ENCODE data around the gene SEMA3B. TPM values are rescaled to one million over a fixed set of nuclear protein-coding genes. Genes with fewer than 3 reads are reported as not detected.

The SEMA3B gene
- total and polyA plus RNA-seq, 2 of the 4 experiments (the other 2 are of a cell fraction): 4.3 to 29.3 TPM

- H3K9me3 ChIP-seq (ENCODE audit: control insufficient read depth, insufficient read depth, low read length): no peaks in the 10 kb centered on the region
- no peak overlapping the region for H3K23ac ChIP-seq (ENCODE audit: low read depth, low read length)
- intact Hi-C loops (cut with micrococcal nuclease) (no loop called here), in situ Hi-C loops (cut with MboI; ENCODE audit: low sequenced_read_pairs) (no loop called here), dilution Hi-C loops (cut with HindIII; ENCODE audit: low sequenced_read_pairs, unreplicated experiment) (no loop called here)
- no peak overlapping the region for H2BK5ac ChIP-seq (ENCODE audit: low read depth, low read length, poor library complexity, severe bottlenecking)
- H2BK15ac ChIP-seq (ENCODE audit: low read depth, low read length): no peak overlapping the region
- no peak overlapping the region for H3K27ac ChIP-seq (ENCODE audit: insufficient read depth, low read length)
- H3K27me3 ChIP-seq (ENCODE audit: control insufficient read depth, insufficient read depth, low read length): no peaks in the 10 kb centered on the region
- H3K79me1 ChIP-seq (ENCODE audit: low read depth in 1 of 2, low read length in 2 of 2): peaks cover 14 to 28% of the 10 kb centered on the region in 2 experiments
- no peak overlapping the region for H2AFZ ChIP-seq (replicated peaks; ENCODE audit: low read length, poor library complexity)
- no peak overlapping the region for H4K91ac ChIP-seq (ENCODE audit: insufficient read depth, low read depth, low read length)
- no peak overlapping the region for H4K5ac ChIP-seq (ENCODE audit: low read depth, low read length)
- no peak overlapping the region for H3K4me2 ChIP-seq (ENCODE audit: low read depth, low read length)
- H3K9ac ChIP-seq (ENCODE audit: low read depth, low read length): no peak overlapping the region
- H4K20me1 ChIP-seq (ENCODE audit: insufficient read depth, low read length): no peaks in the 10 kb centered on the region; the same call in 1 of the 2 replicates
- H2BK20ac ChIP-seq (ENCODE audit: low read depth, low read length): no peak overlapping the region
- no peak overlapping the region for H4K8ac ChIP-seq (ENCODE audit: low read depth in 2 of 2, low read length in 2 of 2)
- no peak overlapping the region for H2AK9ac ChIP-seq (replicated peaks; ENCODE audit: low read depth, low read length, poor library complexity)
- no peak overlapping the region for H3K4me3 ChIP-seq (ENCODE audit: insufficient read depth, low read depth, low read length)
- CTCF ChIA-PET: no interaction called here
- H2AK5ac ChIP-seq (ENCODE audit: low read depth, low read length): no peak overlapping the region
- H3K14ac ChIP-seq (replicated peaks; ENCODE audit: low read depth, low read length): no peak overlapping the region
- ATAC-seq (ENCODE audit: low read depth) (no peak), DNase-seq (no peak)
- WGBS, 2 experiments (ENCODE audit: extremely low coverage in 2 of 2, insufficient read length in 1 of 2): no CpG with 5 or more reads among the region's 1 CpG
- H3K18ac ChIP-seq (ENCODE audit: low read depth, low read length): no peak overlapping the region
- POLR2A ChIA-PET (ENCODE audit: unreplicated experiment): no interaction called here
- no peak overlapping the region for H3K56ac ChIP-seq (ENCODE audit: extremely low read depth, insufficient read depth, low read length)
- H2BK120ac ChIP-seq (ENCODE audit: low read depth, low read length): no peak overlapping the region
- H3K4ac ChIP-seq (ENCODE audit: low read depth, low read length): no peak overlapping the region
- H3K4me1 ChIP-seq (ENCODE audit: control insufficient read depth, insufficient read depth, low read length): peaks cover 3% of the 10 kb centered on the region
- H3K9me1 ChIP-seq (ENCODE audit: insufficient read depth, low read length): no peaks in the 10 kb centered on the region; the same call in 1 of the 2 replicates
- H3K36me3 ChIP-seq (ENCODE audit: control insufficient read depth, insufficient read depth, low read length): peaks cover 34% of the 10 kb centered on the region
- no TSS peak for BruUV-seq (replicated peaks)
- TF ChIP-seq CTCF (conservative IDR thresholded peaks at IDR 0.05; ENCODE audit: low read depth, low read length): no peak
- TF ChIP-seq RFX5 (IDR thresholded peaks at IDR 0.05; ENCODE audit: low read depth, low read length): no peak
- TF ChIP-seq MXI1 (IDR thresholded peaks at IDR 0.05; ENCODE audit: borderline replicate concordance, low read depth, low read length): no peak
- TF ChIP-seq CEBPB (IDR thresholded peaks at IDR 0.05; ENCODE audit: low read depth, low read length): no peak
- TF ChIP-seq POLR2A (IDR thresholded peaks at IDR 0.05; ENCODE audit: low read depth, low read length): no peak
- TF ChIP-seq BHLHE40 (IDR thresholded peaks at IDR 0.05; ENCODE audit: low read depth, low read length): no peak
- TF ChIP-seq, protein P1, sequence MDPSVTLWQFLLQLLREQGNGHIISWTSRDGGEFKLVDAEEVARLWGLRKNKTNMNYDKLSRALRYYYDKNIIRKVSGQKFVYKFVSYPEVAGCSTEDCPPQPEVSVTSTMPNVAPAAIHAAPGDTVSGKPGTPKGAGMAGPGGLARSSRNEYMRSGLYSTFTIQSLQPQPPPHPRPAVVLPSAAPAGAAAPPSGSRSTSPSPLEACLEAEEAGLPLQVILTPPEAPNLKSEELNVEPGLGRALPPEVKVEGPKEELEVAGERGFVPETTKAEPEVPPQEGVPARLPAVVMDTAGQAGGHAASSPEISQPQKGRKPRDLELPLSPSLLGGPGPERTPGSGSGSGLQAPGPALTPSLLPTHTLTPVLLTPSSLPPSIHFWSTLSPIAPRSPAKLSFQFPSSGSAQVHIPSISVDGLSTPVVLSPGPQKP (IDR thresholded peaks at IDR 0.05; ENCODE audit: borderline replicate concordance, low read depth, low read length): no peak
These were observed 18.3 kb downstream of the SEMA3B start for GRCh38 chr3:50287262-50287661.
